Measurements from ENCODE around the gene ABCE1. TPM values are rescaled to one million over a fixed set of nuclear protein-coding genes. Genes with fewer than 3 reads are reported as not detected.
A peak's percentile ranks its signal among the peaks of the same experiment; 100 is the strongest.

ABCE1 gene
- total and polyA plus RNA-seq, 2 experiments from 2014 or later, result 24.1 to 51.0 TPM

DNA sequence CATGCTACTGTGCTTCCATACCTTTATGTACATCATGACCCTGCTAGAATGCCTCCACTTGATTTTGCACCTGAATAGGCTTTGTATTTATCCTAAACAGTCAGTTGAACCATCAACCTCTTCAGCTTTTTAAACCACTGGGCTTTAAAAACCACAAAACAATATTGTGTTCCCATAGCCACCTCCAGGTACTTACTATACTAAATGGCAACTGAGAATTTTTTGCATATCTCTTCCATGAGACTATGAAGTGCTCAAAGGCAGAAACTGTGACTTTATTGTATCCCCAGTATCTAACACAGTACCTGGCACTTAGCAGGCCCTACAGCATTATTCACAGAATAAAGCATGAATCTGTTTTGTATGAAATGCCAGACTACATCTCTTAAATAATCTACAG lies 39.9 kb upstream of the ABCE1 start:
- TF ChIP-seq, protein P1, sequence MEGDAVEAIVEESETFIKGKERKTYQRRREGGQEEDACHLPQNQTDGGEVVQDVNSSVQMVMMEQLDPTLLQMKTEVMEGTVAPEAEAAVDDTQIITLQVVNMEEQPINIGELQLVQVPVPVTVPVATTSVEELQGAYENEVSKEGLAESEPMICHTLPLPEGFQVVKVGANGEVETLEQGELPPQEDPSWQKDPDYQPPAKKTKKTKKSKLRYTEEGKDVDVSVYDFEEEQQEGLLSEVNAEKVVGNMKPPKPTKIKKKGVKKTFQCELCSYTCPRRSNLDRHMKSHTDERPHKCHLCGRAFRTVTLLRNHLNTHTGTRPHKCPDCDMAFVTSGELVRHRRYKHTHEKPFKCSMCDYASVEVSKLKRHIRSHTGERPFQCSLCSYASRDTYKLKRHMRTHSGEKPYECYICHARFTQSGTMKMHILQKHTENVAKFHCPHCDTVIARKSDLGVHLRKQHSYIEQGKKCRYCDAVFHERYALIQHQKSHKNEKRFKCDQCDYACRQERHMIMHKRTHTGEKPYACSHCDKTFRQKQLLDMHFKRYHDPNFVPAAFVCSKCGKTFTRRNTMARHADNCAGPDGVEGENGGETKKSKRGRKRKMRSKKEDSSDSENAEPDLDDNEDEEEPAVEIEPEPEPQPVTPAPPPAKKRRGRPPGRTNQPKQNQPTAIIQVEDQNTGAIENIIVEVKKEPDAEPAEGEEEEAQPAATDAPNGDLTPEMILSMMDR (IDR thresholded peaks at IDR 0.05; ENCODE audit: low read depth, low read length), result no peak
- Histone ChIP-seq H3K9me3 (ENCODE audit: low read depth) (no peaks in the 10 kb centered on the region), H3K27me3 (no peaks in the 10 kb centered on the region), H3K4me1 (ENCODE audit: low read depth) (peaks cover 4% of the 10 kb centered on the region), H3K4me3 (no peak overlapping the region), H3K27ac (no peak overlapping the region), H3K36me3 (no peaks in the 10 kb centered on the region)
- no peak for DNase-seq (ENCODE audit: low read depth in 1 of 2, low spot score in 1 of 2)

DNA sequence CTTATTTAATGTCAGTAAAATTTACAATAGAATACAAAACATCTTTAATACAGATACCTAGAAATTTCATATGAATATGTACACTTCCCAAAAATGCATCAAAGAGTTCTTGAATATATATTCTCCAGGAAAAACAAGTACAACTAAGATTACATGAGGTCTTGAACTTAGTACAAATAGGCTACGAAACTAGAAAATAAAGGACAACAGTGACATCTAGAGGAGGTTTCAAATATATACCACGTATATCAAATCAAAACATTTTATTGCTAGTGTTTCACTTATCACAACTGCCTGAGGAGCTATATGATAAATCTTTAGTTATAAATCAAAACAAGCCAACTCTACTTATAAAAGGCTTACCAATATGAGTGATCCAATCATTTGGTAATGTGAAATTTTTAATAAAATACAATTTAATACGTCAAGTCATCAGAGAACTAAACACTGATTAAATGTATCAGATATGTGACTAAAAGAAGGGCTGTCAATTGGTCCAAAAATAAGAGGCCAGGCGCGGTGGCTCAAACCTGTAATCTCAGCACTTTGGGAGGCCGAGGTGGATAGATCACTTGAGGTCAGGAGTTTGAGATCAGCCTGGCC lies 36.7 kb upstream of the ABCE1 start:
- no peaks in the 10 kb centered on the region for H3K36me3 ChIP-seq
- DNase-seq (ENCODE audit: low read depth in 1 of 2, low spot score in 1 of 2), result peak; percentile 58 to 79
- TF ChIP-seq, protein P1 (IDR thresholded peaks at IDR 0.05; ENCODE audit: low read depth, low read length), result peak; percentile 23
- peaks cover 11% of the 10 kb centered on the region for H3K4me1 ChIP-seq (ENCODE audit: low read depth)
- H3K27ac ChIP-seq, result no peak overlapping the region
- no peak overlapping the region for H3K4me3 ChIP-seq
- no peaks in the 10 kb centered on the region for H3K27me3 ChIP-seq
- H3K9me3 ChIP-seq (ENCODE audit: low read depth), result no peaks in the 10 kb centered on the region

DNA sequence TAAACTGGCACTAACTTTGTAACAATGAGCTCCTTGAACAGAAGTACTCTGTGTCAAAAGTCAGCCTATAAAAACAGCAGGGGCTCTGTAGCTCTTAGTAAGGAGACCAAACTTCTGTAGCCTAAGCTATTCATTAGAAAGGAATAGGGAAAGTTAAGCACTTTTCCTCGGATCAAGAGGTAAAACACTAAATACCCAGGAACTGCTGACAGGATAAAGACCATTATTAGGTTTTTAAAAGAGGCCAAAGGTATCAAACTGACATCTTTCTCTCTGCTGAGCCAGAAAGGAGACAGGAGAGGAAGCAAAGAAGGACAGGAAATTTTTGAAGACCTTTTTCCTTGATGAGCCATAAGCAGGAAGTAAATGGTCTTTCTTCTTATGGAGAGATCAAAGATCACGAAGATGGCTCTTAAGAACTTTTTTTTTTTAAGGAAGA lies 32.0 kb upstream of the ABCE1 start:
- Histone ChIP-seq H3K36me3 (no peaks in the 10 kb centered on the region), H3K27ac (peak overlapping the region; percentile 18), H3K9me3 (ENCODE audit: low read depth) (no peaks in the 10 kb centered on the region), H3K4me3 (no peak overlapping the region), H3K27me3 (no peaks in the 10 kb centered on the region), H3K4me1 (ENCODE audit: low read depth) (peaks cover 7% of the 10 kb centered on the region)
- TF ChIP-seq, protein P1 (IDR thresholded peaks at IDR 0.05; ENCODE audit: low read depth, low read length), result no peak
- DNase-seq (ENCODE audit: low read depth in 1 of 2, low spot score in 1 of 2), result peak in 1 of 2 donors; percentile 11

DNA sequence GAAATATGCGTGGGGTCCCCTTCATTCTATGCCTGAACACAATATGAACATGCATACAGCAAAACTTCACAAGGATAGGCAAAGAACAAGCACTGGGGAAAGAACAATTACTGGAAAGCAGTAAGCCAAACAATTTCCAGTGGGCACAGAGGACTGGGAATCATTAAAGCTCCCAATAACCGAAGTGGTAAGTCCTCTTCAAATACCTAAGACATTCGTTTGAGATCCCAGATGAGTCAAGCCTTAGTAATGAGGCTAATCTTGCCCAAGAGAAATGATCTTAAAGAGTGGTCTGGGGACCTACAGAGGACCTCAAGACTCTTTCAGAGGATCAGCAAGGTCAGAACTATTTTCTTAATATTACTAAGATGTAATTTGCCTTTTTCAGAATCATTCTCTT lies 28.8 kb upstream of the ABCE1 start:
- Histone ChIP-seq H3K36me3 (no peaks in the 10 kb centered on the region), H3K4me1 (ENCODE audit: low read depth) (peaks cover 7% of the 10 kb centered on the region), H3K9me3 (ENCODE audit: low read depth) (no peaks in the 10 kb centered on the region), H3K4me3 (no peak overlapping the region), H3K27me3 (no peaks in the 10 kb centered on the region), H3K27ac (no peak overlapping the region)
- TF ChIP-seq, protein P1 (IDR thresholded peaks at IDR 0.05; ENCODE audit: low read depth, low read length), result no peak
- peak in 1 of 2 donors; percentile 18 for DNase-seq (ENCODE audit: low read depth in 1 of 2, low spot score in 1 of 2)

DNA sequence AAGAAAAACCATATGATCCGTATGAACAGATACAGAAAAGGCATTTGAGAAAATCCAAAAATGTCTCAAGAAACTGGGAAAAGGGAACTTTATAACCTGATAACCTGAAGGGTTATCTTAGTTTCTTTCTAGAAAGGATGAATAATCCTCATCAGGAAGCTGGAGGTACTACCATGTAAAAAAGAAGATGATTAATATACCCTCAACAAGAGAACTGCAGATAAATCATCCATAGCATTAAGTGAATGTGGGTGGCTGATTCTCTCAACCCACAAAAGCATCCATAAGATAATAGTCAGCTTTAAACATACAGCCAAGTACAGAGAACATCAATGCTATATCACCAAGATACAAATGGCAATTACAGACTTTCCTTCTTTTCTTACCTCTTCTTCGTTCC lies 26.6 kb upstream of the ABCE1 start:
- DNase-seq (ENCODE audit: low read depth in 1 of 2, low spot score in 1 of 2), result no peak
- Histone ChIP-seq H3K9me3 (ENCODE audit: low read depth) (no peaks in the 10 kb centered on the region), H3K27ac (no peak overlapping the region), H3K36me3 (no peaks in the 10 kb centered on the region), H3K4me3 (no peak overlapping the region), H3K27me3 (no peaks in the 10 kb centered on the region), H3K4me1 (ENCODE audit: low read depth) (no peaks in the 10 kb centered on the region)
- TF ChIP-seq, protein P1 (IDR thresholded peaks at IDR 0.05; ENCODE audit: low read depth, low read length), result no peak
